RPMI7951 (cell line): ENCODE data around the gene BID. TPM values are rescaled to one million over a fixed set of nuclear protein-coding genes. Genes with fewer than 3 reads are reported as not detected.
"Not testable (repeated sequence)": the region's sequence is repeated elsewhere in the genome, so short reads cannot be mapped to it uniquely, and the experiment has no call there.

Experiments used
- DNase-seq: peaks from one replicate; pipeline ENCODE4 v3.0.0-alpha.2; 2012; ENCODE audit warnings: low read depth
- total RNA-seq: library from RNA; depleted of rRNA; stranded (reverse); fragments of >200 nt; shearing (Covaris generic); gene quantifications from 2 replicates; pipeline ENCODE4 v1.2.3, GENCODE V29; 2014

The BID gene
- total RNA-seq, 1 experiment from 2014 or later = 30.4 TPM

GRCh38 chr22:17769716-17770082 is 4.6 kb downstream of the BID start:
- DNase-seq = no peak

GRCh38 chr22:17769013-17769715 is 5.1 kb downstream of the BID start:
- no peak for DNase-seq

GRCh38 chr22:17767233-17768065 is 6.8 kb downstream of the BID start:
- no peak for DNase-seq

- not testable (repeated sequence) for DNase-seq
Observed at GRCh38 chr22:17764852-17765251, 9.4 kb downstream of the BID start.

- no peak for DNase-seq
Observed at GRCh38 chr22:17764036-17764435, 10.2 kb downstream of the BID start.

- not testable (repeated sequence) for DNase-seq
Observed at GRCh38 chr22:17763442-17763841, 10.8 kb downstream of the BID start.

GRCh38 chr22:17761138-17761488 is 13.2 kb downstream of the BID start:
- DNase-seq = no peak

- DNase-seq = no peak
Observed at GRCh38 chr22:17754233-17754925, 19.9 kb downstream of the BID start.

- DNase-seq = peak; percentile 31
Observed at GRCh38 chr22:17753401-17753989, 20.8 kb downstream of the BID start.

GRCh38 chr22:17751596-17751995 is 22.7 kb downstream of the BID start:
- no peak for DNase-seq

- DNase-seq = no peak
Observed at GRCh38 chr22:17749605-17750395, 24.5 kb downstream of the BID start.

- DNase-seq = no peak
Observed at GRCh38 chr22:17748555-17749353, 25.5 kb downstream of the BID start.

- DNase-seq = no peak
Observed at GRCh38 chr22:17746916-17747315, 27.4 kb downstream of the BID start.

- no peak for DNase-seq
Observed at GRCh38 chr22:17744430-17744829, 29.8 kb downstream of the BID start.

GRCh38 chr22:17743661-17744411 is 30.4 kb downstream of the BID start:
- DNase-seq = no peak

- DNase-seq = peak; percentile 33
Observed at GRCh38 chr22:17742527-17742902, 31.8 kb downstream of the BID start.

GRCh38 chr22:17741866-17742526 is 32.3 kb downstream of the BID start:
- no peak for DNase-seq

GRCh38 chr22:17739196-17739975 is 34.9 kb downstream of the BID start:
- no peak for DNase-seq
